Stimulated activated CD8-positive, alpha-beta memory T cell treated with anti-CD3 and anti-CD28 coated beads, Interleukin-12 subunit alpha, Interleukin-12 subunit beta, amount 100 ng/mL, for 4 hours (primary cell): ENCODE data around the gene ATRAID.
"Not testable (repeated sequence)": the region's sequence is repeated elsewhere in the genome, so short reads cannot be mapped to it uniquely, and the experiment has no call there.

Experiments
- DNase-seq: peaks from one replicate; pipeline ENCODE4 v3.0.0-alpha.2; 2020; ENCODE audit warnings: low read depth

ATRAID gene

DNA sequence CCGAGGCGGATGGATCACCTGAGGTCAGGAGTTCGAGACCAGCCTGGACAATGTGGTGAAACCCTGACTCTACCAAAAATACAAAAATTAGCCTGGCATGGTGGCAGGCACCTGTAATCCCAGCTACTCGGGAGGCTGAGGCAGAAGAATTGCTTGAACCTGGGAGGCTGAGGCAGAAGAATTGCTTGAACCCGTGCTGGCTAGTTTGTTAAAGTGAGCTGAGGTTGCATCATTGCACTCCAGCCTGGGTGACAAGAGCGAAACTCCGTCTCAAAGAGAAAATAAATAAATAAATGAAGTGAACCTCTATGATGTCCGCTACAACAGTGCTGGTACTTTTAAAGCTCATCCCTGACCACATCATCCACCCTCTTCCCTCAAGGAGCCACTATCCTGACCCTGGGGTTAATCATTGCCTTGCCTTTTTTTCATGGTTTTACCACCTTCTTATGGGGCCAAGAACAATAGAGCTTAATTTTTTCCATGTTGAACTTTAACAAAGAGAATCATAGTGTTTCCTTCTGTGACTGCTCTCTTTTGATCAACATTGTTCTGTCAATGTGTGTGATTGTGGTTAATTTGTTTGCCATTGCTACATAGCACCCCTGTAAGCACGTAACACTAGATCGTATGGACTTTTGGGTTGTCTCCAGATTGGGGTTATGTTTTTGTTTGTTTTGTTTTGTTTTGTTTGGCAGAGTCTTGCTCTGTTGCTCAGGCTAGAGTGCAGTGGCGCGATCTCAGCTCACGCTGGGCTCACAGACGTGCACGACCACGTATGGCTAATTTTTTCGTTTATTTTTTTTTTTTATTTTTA is 17.1 kb upstream of the ATRAID start:
- no peak for DNase-seq

DNA sequence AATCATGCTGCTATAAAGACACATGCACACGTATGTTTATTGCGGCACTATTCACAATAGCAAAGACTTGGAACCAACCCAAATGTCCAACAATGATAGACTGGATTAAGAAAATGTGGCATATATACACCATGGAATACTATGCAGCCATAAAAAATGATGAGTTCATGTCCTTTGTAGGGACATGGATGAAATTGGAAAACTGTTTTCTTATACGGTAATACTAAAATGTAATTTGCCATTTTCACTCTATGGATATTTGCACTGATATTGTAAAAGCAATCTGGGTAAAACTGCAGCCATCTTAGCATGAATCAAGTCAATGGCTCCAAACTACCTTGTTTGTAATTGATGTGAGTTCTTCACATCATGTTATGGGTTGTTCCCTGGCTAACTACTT is 16.0 kb upstream of the ATRAID start:
- not testable (repeated sequence) for DNase-seq

DNA sequence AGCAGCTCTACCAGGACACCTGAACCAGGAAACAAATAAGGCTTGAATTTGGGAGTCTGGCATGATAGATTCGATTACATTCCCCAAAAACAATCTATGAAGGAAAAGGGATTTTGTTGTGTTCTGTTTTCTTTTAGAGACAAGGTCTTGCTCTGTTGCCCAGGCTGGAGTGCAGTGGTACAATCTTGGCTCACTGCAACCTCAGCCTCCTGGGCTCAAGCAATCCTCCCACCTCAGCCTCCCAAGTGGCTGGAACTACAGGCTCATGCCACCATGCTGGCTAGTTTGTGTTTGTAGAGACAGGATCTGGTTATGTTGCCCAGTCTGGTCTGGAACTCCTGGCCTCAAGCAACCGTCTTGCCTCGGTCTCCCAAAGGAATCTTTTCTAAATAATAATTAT is 13.8 kb upstream of the ATRAID start:
- DNase-seq = not testable (repeated sequence)

DNA sequence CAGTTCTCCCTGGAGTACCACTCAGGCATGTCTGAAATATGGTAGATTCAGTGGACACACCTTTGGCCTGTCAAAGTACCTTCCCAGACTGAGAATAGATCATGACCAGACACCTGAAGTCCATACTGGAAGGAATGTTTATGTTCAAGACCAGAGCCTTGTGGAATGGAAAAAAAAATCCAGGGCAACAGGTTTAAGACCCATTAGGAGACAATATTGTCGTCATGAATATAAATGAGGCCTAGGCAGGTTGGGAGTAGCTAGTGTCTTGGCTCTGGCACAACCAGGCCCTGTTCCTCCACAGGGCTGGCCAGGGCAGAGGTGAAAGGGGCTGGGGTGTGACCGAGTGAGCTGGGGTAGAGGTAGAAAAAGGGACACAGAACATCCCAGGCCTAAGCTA is 13.2 kb upstream of the ATRAID start:
- DNase-seq = no peak

DNA sequence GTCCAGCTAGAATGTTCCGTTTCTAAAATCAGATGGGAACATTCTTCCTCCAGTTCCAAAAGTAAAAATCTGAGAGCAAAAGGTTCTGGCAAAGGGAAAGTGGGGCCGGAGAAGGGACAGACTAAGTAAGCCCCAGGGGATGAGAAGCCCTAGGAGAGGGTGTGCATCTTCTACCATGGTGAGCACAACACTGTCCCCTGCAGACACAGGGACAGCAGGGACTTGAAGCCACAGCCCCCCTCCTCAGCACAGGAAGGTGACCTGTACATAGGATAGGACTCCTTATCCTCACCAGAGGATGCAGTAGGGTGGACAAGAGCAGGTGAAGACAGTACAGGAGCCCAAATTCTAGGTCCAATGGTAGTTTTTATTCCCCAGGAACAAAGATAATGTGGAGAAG is 12.6 kb upstream of the ATRAID start:
- no peak for DNase-seq

DNA sequence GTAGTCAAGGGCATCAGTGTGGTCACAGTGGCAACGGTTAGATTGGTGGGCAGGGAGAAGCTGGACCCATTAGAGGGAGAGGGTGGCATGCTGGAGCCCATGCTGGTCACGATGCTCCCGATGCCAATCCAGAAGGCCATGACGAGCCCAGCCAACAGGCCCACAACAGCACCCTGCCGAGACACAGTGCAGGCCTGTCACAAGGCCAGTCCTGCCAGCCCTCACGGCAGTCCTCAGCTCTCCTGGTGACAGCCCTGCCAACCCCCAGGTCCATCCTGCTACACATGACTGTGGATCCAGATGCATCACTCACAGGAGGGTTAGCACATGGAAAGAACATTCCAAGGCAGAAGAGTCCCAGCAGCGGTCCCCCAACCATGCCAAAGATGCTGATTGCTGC is 10.2 kb upstream of the ATRAID start:
- no peak for DNase-seq

DNA sequence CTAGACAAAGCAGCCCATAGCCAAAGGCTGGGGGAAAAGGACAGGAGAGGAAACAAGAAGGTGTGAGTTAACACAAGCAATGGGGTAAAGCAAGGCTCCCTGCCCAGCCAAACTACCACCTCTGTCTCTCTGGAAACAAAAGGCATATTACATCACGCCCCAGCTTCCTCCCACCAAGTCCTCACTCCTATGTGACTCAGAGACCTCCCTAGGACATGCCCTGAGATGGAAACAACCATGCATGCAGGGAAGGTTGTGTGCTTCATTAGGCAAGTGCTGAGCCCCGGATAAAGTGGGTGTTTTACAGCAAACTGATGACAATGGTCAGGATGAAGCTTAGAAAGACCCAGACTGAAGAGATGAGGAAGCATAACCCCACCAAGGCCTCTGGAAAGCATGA is 9.0 kb upstream of the ATRAID start:
- DNase-seq = no peak

DNA sequence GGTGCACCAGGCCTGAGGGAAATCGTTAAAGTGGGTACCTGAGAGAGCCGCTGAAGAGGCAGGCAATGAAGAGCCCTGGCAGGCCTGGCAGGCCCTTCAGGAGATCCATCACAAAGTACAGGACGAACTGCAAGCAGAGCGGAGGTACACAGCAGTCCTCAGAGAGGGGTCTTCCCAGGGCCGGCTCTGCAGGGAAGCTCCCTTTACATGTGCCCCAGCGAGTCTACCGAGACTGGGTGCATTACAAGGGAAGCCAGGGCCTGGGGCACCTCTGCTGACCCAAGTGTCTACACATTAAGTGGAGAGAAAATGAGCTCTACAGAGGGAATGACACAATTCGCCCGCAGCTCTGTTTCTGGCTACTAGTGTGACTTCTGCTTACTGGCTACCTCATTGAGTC is 8.1 kb upstream of the ATRAID start:
- DNase-seq = no peak

DNA sequence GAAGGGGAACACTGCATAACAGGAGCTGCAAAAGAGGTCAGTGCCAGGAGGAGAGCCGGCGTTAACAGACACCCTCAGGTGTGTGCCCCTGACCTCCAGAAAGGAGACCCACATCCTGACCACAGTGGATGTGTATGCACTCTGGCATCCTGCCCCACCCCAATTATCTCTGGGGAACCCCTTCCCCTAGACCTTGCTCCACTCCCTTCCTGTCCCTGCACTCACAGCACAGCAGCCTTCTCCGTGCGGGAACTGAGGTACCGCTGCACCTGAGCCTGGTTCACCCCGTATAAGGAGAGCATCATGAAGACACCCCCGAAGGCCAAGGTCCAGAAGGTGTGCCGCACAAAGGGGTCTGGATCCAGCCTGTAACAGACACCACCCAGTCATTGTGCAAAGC is 7.3 kb upstream of the ATRAID start:
- no peak for DNase-seq

DNA sequence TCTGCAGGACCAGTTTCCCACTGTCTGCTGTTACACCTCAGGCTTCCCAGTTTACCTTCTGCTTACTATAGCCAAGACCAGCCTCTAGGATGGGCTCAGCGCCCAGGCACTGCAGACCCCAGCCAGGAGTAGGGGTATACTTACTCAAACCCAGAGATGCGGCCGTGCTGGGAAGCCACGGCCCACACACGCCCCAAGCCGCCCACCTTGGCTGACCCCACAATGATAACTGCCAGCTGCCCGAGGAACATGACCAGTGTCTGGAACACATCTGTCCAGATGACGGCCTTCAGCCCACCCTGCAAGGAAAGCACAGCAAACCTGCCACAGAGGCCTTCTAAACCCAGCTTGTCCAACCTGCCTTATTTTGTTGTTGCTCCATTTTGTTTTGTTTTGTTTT is 6.6 kb upstream of the ATRAID start:
- no peak for DNase-seq

DNA sequence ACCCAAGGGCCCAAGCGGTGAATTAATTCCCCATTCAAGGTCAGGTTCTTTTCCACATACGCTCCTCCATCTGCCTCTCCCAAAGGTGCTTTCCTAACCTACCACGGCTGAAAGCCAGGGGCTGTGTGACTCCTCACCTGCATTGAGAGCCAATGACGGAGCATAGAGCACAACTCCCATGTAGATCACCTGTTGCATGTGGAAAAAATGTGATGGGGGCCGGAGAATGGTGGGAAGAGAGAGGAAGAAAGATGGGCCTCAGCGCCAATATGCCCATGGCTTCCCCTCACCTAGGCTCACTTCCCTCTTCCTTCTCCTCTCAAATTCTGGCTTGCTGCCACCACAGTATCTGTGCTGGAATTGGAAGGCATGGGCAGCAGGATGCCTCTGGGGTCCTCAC is 5.5 kb upstream of the ATRAID start:
- no peak for DNase-seq

DNA sequence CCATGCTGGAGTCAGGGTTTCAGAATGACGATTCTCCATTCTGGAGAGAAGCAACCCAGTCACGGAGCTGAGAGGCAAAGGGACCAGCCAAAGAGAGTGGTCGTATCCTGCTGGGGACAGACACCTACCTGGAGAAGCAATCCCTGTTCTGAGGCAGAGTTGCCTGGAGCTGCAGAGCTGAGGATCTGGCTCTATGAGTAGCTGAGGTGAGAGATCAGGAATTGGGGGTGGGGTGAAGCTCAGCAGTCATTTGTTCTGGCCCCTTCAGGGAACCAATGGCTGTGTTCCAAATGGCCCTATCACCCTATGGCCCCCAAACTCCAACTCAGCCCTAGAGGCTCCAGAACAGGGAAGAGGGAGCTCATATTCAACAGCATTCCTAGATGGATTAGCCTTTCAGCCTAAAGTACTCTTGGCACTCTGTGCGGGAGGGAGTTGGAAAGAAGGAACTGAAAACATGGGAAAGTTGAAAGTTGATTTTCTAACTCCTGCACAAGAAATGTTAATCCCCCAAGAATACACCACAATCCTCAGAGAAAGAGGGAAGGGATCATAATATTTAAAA is 3.3 kb upstream of the ATRAID start:
- DNase-seq = no peak

DNA sequence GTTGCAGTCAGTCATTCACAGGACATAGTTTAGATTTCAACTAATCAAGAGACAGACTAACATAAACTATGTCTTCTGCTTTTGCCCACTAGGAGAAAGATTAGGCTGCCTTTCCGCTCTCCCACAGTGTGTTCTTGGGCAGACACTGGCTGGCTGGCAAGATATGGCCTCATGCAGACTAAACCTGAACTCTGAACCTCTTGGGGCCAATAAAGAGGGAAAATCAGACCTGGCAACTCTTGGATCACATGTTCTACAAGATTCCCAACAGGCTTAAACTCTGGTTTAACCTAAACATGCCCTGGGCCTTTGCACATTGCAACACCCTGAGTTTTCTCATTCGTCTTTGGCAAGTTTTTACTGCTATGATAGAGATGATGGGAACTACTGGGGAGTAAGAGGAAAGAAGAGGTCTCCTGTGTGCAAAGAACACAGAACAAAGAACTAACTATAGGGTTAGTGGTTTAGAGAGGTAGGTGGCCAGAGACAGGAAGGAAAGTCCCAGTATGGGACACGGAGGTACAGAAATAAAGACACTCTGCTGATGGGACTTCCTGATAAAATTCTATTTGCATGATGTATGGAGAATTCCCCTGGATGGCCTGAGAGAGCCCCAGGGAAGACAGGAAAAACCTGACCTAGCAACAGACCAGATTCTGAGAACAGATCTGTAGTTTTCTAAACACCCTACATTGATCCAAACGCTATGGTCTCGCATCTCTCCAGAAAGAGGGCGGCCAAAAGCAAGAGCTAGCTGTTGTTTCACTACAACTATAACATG is 2.0 kb upstream of the ATRAID start:
- DNase-seq = no peak

DNA sequence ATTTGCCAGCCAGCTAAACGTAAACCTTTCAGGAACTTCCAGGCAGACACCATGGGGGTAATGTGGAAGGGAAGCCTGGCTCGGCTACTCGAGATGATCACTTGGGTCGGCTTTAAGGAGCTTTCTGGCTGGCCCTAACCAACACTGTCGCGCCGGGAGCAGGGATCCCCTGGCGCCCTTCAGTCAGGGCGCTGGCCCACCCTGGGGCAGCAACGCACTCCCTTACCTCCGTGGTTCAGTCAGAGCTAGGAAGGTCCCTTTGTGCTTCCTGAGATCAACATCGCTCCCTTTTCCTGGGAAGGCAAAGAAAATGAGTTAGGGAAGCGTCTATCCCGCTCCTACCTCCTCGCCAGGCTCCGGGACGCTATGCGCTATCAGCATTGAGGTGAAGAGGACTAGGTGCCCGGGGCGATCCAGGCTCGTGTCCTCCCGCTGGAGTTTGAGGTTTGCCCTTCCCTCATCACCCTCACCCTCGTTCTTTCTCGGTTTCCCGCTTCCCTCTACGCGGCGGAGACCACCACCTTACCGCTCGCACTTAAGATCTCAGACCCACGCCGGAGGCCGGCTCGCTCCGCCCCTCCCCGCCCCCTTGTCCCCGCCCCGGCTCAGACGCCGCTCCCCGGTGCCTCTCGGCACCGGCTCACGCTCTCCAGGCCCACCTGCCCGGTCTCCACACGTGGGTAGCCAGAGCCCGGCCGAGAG is 449 bp upstream of the ATRAID start:
- DNase-seq = no peak

DNA sequence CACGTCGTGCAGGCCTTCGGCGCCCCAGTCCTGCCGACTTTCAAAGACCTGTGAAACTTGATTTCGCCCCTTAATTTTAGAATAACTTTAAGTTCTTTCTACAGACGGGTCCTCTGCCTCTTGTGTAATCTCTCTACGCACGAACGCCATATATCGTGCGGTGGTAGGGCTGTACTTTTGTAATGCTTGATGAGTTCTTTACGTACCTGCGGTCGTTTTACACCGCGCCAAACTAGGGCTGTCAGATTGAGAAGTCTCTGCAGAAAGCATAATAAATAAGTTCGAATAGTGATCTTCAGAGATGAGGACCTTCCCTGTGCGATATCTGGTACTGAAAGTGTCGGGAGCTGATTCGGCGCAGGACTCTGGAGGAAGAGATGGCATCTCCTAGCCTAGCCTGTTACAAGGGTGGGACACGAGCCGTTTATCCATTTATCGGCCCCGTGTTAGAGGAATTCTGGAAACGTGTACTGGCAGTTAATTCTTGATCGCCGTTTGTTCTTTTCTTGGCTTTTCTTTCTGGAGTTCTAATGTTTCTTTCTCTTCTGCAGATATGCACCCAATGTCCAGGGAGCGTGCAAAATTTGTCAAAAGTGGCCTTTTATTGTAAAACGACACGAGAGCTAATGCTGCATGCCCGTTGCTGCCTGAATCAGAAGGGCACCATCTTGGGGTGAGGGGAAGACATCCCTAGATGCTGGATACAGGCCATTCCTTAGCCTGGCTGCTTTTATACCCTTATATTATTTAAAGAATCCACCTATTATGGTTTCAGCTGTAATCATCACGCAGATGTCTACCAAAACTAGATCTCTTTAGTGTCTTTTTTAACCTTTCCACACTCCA is 1.0 kb downstream of the ATRAID start:
- DNase-seq = peak; percentile 11

DNA sequence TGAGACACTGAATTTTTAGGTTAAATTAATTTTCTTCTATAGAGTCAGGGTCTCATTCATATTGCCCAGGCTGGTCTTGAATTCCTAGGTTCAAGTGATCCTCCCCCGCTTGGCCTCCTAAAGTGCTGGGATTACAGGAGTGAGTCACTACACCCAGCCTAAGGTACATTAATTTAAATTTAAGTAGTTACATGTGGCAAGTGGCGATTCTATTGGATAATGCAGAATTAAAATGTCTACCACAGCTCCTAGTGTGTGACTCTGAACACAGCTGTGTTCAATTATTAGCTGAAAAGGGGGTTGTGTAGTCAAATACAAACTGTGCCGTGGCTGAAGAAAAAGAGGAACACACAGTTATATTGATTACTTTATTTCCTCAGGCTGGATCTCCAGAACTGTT is 3.1 kb downstream of the ATRAID start:
- DNase-seq = no peak

DNA sequence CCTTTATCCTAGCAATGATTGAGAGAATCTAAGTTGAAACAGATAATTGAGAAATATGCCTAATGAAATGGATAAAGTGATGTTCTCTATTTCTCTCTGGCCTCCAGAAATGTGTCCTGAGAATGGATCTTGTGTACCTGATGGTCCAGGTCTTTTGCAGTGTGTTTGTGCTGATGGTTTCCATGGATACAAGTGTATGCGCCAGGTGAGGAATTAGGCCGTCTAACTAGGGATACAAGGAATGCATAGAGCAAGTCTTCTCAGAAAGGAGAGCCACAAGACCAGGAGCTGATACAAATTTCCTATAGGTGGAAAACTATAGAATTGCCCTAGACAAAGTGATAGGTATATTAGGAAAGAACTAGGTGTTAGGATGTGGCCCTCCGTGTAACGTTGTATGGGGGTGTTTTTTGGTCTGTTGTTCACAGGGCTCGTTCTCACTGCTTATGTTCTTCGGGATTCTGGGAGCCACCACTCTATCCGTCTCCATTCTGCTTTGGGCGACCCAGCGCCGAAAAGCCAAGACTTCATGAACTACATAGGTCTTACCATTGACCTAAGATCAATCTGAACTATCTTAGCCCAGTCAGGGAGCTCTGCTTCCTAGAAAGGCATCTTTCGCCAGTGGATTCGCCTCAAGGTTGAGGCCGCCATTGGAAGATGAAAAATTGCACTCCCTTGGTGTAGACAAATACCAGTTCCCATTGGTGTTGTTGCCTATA is 4.7 kb downstream of the ATRAID start:
- DNase-seq = no peak

DNA sequence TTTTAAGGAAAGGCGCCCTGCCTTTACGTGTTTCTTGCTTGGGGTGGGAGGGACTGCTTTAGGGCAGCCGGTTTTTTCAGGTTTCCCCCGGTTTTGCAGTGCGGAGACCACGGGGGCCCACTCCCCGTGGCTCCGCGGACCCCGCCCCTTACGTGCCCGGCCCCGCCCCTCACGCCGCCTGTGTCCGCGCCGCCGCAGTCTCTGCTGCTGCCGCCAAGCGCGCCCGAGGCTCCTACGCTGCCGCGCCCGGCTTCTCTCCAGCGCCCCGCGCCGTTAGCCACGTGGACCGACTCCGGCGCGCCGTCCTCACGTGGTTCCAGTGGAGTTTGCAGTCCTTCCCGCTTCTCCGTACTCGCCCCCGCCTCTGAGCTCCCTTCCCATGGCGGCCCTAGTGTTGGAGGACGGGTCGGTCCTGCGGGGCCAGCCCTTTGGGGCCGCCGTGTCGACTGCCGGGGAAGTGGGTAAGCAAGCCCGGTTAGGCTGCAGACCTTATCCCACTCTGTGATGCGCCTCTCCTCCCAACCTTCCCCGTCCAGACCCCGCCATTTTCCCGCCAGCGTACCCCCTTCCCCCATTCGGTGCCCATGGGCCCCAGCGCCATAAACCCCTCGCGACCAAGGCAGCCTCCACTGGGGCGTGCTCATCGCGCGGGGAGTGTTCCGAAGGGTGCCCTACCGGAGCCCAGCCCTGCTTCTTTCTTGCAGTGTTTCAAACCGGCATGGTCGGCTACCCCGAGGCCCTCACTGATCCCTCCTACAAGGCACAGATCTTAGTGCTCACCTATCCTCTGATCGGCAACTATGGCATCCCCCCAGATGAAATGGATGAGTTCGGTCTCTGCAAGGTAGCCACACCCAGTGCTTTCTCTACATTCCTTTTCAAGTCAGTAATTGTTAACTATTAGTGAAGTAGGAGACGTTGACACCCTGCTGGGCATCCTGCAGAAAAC is 5.6 kb downstream of the ATRAID start, which contains the start of gene CAD:
TSS of gene CAD (plus strand) at position 197 of the 949 bp plus-strand sequence. CDS start at position 380, 183 bp downstream.
- peak; percentile 84 for DNase-seq

DNA sequence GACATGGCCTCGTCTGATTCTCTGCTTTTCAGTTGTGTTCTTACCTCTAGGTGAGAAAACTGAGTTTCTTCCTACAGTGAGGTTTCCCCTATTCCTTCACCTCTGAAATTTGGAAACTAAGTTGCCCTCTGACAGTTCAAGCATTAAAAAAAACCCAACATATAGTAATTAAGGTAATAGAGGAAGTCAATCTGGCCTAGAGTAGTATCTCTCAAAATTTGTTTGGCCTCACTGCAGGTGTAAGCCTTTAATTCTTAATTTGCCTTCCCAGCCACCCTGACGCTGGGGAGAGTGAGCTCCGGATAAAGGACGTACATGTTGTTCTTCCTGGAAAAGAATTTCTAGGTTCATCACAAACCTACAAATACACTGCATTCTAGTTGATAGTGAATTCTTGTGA is 6.8 kb downstream of the ATRAID start:
- DNase-seq = no peak

DNA sequence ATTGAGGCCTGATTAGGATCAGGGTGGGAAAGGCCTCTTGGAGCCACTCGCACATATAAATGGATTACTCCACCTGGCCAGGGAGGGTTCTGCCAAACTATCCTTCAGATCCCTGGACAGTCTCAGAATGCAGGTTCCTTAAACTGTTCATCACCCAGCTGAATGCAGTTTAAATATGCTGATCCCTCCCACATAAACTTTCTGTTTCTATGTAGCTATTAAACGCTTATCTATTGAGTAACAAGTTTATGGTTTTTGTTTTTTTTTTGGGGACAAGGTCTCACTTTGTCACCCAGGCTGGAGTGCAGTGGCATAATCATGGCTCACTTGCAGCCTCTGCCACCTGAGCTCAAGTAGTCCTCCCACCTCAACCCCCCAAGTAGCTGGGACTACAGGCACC is 7.2 kb downstream of the ATRAID start:
- no peak for DNase-seq
